K562 (cell line): Measurements from ENCODE around the gene MIDN. TPM values are rescaled to one million over a fixed set of nuclear protein-coding genes. Genes with fewer than 3 reads are reported as not detected.

ENCODE experiments used
- ARID2 ChIP-seq: fragments of 450-650 bp; IDR thresholded peaks from 2 replicates; pipeline ENCODE4 v1.6.1; 2017; ENCODE audit warnings: antibody characterized with exemption, mild to moderate bottlenecking
- C11orf30 ChIP-seq: fragments of 450-650 bp; IDR thresholded peaks from 2 replicates; pipeline ENCODE4 v1.6.1; 2016; ENCODE audit warnings: low read depth, mild to moderate bottlenecking
- CC2D1A ChIP-seq: fragments of 450-650 bp; IDR thresholded peaks from 2 replicates; pipeline ENCODE4 v1.6.1; 2017; ENCODE audit warnings: mild to moderate bottlenecking
- CREM ChIP-seq: IDR thresholded peaks from 2 replicates; pipeline ENCODE4 v1.6.1; 2014; ENCODE audit warnings: antibody characterized with exemption, low read depth
- HDAC8 ChIP-seq: fragments of 450-650 bp; IDR thresholded peaks from 2 replicates; pipeline ENCODE4 v1.6.1; 2016; ENCODE audit warnings: mild to moderate bottlenecking, missing genetic modification characterization, moderate library complexity, missing compliant biosample characterization
- HOMEZ ChIP-seq: fragments of 250-450 bp; sonication (Bioruptor Pico); IDR thresholded peaks from 2 replicates; pipeline ENCODE4 v1.4.0; 2020; ENCODE audit warnings: mild to moderate bottlenecking, moderate library complexity
- KDM4B ChIP-seq, 2 experiments: fragments of 450-650 bp in 1 of 2; sonication (generic) in 1 of 2; IDR thresholded peaks; 2 replicates each; pipeline ENCODE4 v1.6.1; 2016 to 2017; ENCODE audit warnings: borderline replicate concordance in 2 of 2, antibody characterized with exemption in 1 of 2, low read depth in 1 of 2, mild to moderate bottlenecking in 1 of 2
- MCM3 ChIP-seq: fragments of 450-650 bp; IDR thresholded peaks from 2 replicates; pipeline ENCODE4 v1.6.1; 2016
- MYBL2 ChIP-seq, 2 experiments: fragments of 450-650 bp in 1 of 2; sonication (generic) in 1 of 2; formaldehyde crosslinking in 1 of 2; IDR thresholded peaks; 2 replicates each; pipeline versions ENCODE4 v1.6.1 to v1.8.1; 2017 to 2022; ENCODE audit warnings: borderline replicate concordance in 1 of 2, inconsistent platforms in 1 of 2, low read depth in 1 of 2, mild to moderate bottlenecking in 1 of 2, missing genetic modification reagents in 1 of 2, moderate library complexity in 1 of 2
- NFE2L1 ChIP-seq: fragments of 450-650 bp; IDR thresholded peaks from 2 replicates; pipeline ENCODE4 v1.6.1; 2016; ENCODE audit warnings: missing genetic modification characterization, low read depth, mild to moderate bottlenecking, missing compliant biosample characterization, moderate library complexity, borderline replicate concordance
- RBM22 ChIP-seq: fragments of 200-400 bp; formaldehyde crosslinking; IDR thresholded peaks from 2 replicates; pipeline ENCODE4 v1.6.1; 2018; ENCODE audit warnings: low read length, low read depth; ENCODE audit not compliant: poor library complexity, severe bottlenecking
- RCOR1 ChIP-seq, 2 experiments: IDR thresholded peaks; 2 replicates each; pipeline ENCODE4 v1.6.1; 2012; ENCODE audit warnings: low read depth in 2 of 2, low read length in 2 of 2, borderline replicate concordance in 1 of 2, improper control_type of control experiment in 1 of 2
- THAP12 ChIP-seq: fragments of 250-450 bp; sonication (Bioruptor Pico); IDR thresholded peaks from 2 replicates; pipeline ENCODE4 v1.9.0; 2021; ENCODE audit warnings: mild to moderate bottlenecking, inconsistent platforms
- UBTF ChIP-seq, 2 experiments: IDR thresholded peaks; 2 replicates each; pipeline ENCODE4 v1.6.1; 2012; ENCODE audit warnings: improper control_type of control experiment in 2 of 2, low read depth in 2 of 2, low read length in 2 of 2, borderline replicate concordance in 1 of 2
- XRCC4 ChIP-seq: IDR thresholded peaks from one replicate; pipeline ENCODE4 v1.6.1; 2011; ENCODE audit not compliant: insufficient read depth, insufficient read length; ENCODE audit errors: extremely low read depth
- ZC3H4 ChIP-seq: sonication (generic); formaldehyde crosslinking; IDR thresholded peaks from 2 replicates; pipeline ENCODE4 v1.9.0; 2021; ENCODE audit warnings: missing genetic modification reagents, borderline replicate concordance
- ZFPM2 ChIP-seq: fragments of 250-450 bp; sonication (Bioruptor Pico); IDR thresholded peaks from 2 replicates; pipeline ENCODE4 v1.5.1; 2022; ENCODE audit warnings: mild to moderate bottlenecking
- ZHX1 ChIP-seq: fragments of 150-350 bp; conservative IDR thresholded peaks from 2 replicates; pipeline ENCODE4 v1.6.1; 2014; ENCODE audit warnings: low read length
- ZZZ3 ChIP-seq: fragments of 450-650 bp; IDR thresholded peaks from 2 replicates; pipeline ENCODE4 v1.6.1; 2016; ENCODE audit warnings: antibody characterized with exemption, mild to moderate bottlenecking, moderate library complexity
- polyA plus RNA-seq, 8 experiments: library from polyadenylated mRNA; depleted of rRNA in 4 of 8; stranded (reverse) in 5 of 8; unstranded in 3 of 8; fragments of >200 nt; fragmentation: Nextera tagmentation in 2 of 8; fragmentation: Illumina TruSeq in 1 of 8; extraction: Ambion mirVana in 2 of 8; extraction: Trizol in 1 of 8; gene quantifications; 2 replicates each; pipeline versions ENCODE4 v1.2.1 to v1.2.3, GENCODE V29; 2011 to 2014; ENCODE audit warnings: inconsistent platforms in 1 of 8, missing spikeins in 1 of 8
- total RNA-seq, 7 experiments: library from RNA; depleted of rRNA in 6 of 7; stranded (reverse); fragments of >200 nt in 6 of 7; fragmentation: Illumina TruSeq in 2 of 7; extraction: Trizol in 2 of 7; gene quantifications; 2 replicates each; pipeline versions ENCODE4 v1.2.1 to v1.2.3, GENCODE V29; 2011 to 2021; ENCODE audit warnings: low replicate concordance in 1 of 7

MIDN gene
- total and polyA plus RNA-seq, 9 of the 15 experiments (the other 6 are each of a cell fraction or from before 2014, with no cell fraction given): 0.17 to 120 (median 10.1) TPM

GRCh38 chr19:1269065-1269477 is 20.7 kb downstream of the MIDN start, which contains the start of gene CIRBP (continued):
- TF ChIP-seq UBTF (IDR thresholded peaks at IDR 0.05; ENCODE audit: borderline replicate concordance in 1 of 2, low read depth in 2 of 2, low read length in 2 of 2) (peak in 1 of 2 experiments; percentile 82; a peak in 1 of 4 replicates), KDM4B (IDR thresholded peaks at IDR 0.05; ENCODE audit: borderline replicate concordance in 2 of 2, low read depth in 1 of 2) (peak in 1 of 2 experiments; percentile 90; a peak in 1 of 4 replicates), HDAC8 (tag) (no peak), MYBL2 (IDR thresholded peaks at IDR 0.05; ENCODE audit: low read depth) (no peak), MYBL2 (CRISPR knock-in tag; IDR thresholded peaks at IDR 0.05; ENCODE audit: borderline replicate concordance) (no peak), RCOR1 (IDR thresholded peaks at IDR 0.05; ENCODE audit: borderline replicate concordance in 1 of 2, low read depth in 2 of 2, low read length in 2 of 2) (no peak; a peak in 1 of 4 replicates), NFE2L1 (tag) (no peak), RBM22 (peak; percentile 94), C11orf30 (no peak), CREM (peak; percentile 53), ARID2 (no peak), ZC3H4 (no peak), ZFPM2 (CRISPR knock-in tag) (0 out of 2 replicates have a peak, but pooled peaks have one; percentile 66), ZHX1 (no peak), HOMEZ (CRISPR knock-in tag) (no peak), CC2D1A (no peak), ZZZ3 (no peak), MCM3 (no peak), XRCC4 (no peak), THAP12 (CRISPR knock-in tag) (peak; percentile 84; the same call in 1 of the 2 replicates)
